ENCODE data around the gene PDHA1.

PDHA1 gene

DNA sequence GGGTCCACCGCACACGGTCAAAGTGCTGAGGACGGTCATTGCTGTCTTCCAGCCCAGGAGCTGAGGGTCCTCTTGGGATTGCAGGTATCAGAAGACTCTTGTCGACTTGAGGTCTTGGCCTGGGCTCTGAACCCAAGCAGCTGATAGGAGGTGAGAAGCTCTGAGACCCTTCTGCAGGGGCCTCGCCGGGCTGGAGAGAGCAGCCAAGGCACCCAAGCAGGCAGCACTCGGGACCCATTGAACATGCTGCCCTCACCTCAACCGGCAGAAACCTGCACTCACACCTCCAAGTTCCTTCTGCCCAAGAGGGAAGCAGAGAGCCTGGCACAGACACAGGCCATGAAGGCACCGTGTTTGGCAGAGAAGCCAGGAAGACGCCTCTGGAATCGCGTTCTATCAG lies 34.1 kb downstream of the PDHA1 start:
- FAIRE-seq, result no peak

DNA sequence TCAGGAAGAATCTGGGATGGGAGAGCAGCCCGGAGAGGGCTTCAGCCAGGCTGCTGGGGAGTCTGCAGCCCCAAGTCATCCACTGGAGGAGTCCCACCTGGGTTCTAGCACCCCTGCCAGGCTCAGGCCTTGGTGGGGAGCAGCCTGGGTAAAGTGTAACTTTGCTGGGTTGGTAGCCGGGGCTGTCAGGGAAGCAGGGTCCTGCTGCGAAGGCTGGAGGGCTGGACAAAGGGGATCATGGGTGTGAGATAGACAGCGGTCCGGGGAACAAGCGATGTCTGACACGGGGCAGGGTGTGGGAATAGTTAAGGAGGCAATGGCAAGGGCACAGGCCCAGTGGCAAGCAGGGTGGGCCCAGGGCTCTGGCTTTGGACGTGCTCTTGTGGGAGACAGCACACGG lies 37.6 kb downstream of the PDHA1 start:
- no peak for FAIRE-seq

DNA sequence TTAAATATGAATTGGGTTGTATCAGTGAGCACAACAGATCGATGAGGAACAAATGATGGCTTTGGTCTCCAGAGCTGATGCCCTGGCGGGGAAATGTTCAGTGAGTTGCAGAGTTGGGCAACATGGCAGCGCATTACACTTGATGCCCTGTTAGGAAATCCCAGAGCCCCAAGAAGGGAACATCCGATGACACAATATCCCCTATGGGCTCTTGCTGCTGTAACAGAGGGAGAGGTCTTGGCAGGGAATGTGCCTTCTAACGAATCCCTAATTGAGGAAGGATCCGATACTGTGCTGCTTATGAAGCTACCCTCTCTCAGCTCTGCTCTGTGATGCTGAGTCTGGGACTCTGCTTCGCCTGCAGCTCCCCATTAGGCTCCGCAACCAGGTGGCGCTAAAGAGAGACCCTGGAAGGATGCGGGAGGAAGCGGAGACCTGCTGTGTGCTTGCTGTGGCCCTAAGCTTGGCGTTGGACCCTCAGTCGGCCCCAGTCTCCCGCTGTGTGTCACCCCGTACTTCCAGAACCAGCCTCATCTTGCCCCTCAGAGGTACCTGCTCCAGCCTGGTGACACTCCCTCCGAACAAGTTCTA lies 38.9 kb downstream of the PDHA1 start:
- no peak for FAIRE-seq

DNA sequence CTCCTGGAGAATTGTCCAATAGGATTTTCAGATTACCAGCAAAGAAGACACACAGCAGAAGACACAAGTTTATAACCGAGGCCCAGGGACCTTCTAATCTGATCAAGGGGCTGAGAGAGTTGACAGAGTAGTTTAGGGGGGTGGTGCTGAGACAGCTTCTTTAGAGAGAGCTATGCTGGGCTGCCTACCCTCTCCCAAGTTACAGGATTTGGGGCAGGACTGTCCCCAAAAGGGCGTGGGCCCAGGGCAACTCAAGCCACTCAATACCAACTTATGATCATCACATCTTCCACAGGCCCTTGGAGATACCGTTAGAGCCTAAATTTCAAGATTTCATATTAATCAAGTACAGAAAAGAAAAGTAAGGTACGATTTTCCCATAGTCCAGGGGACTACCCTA lies 43.0 kb downstream of the PDHA1 start:
- FAIRE-seq, result no peak

DNA sequence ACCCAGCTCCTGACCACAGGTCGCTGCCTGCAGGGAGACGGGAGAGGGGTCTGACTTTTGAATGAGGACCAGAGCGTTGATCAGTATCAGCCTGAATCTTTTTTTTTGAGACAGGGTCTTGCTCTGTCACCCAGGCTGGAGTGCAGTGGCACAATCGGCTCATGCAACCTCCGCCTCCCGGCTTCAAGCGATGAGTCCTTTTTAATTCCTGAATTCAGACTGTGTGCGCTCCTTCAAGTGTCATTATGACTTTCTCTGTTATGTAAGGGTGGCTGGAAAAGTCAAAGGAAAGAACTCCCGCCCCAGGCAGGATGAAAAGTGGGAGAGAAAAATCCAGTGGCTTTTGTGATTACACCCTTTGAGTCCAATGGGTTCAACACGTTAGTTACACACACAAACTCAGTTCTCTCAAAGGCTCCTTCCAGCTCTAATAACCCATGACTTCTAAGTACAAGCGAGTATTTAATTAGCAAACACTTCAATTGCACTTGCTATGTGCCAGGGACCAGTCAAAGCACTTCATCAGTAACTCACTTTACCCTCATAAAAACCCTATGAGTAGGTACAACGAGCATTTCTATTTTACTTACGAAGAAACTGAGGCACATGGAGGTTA lies 44.4 kb downstream of the PDHA1 start:
- FAIRE-seq, result no peak

DNA sequence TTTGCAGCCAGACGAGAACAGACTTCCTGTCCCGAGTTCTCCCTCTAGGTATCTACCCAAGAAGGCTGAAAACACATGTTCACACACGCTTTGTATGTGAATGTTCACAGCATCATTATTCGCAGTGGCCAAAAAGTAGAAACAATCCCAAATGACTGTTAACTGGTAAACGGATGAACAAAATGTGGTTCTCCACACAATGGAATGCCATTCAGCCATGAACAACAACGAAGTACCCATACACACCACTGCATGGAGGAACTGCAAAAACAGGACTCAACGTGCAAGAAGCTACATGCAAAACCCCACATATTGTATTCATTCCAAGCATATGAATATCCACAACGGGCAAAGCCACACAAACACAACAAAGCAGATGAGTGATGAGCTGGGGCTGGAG lies 45.0 kb downstream of the PDHA1 start:
- FAIRE-seq, result no peak

DNA sequence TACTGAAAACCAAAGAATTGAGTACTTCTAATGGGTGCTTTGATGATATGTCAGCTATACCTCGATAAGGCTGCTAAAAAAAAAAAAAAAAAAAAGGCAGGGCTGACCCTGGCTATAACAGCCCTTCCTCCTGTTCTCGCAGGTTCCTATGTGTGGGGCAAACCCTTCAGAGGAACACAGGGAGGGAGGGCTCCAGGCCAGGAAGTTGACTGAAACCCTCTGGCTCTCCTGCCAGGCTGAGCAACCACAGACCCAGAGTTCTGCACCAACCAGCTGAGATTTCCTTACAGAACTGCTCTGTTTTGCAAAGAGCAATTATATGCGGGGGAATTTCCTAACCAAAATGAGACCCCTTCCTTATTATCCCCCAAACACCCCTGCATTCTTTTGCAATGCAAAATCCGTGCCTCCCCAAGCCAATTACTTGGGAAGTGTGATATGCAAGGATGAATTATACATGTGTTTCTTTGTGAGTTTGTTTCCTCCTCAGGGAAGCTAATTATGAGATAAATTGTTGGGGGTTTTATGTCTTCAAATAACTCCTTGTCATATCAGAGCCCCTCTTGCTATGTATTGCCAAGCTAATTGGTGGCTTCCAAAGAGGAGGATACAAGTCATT lies 45.6 kb downstream of the PDHA1 start:
- FAIRE-seq, result no peak

DNA sequence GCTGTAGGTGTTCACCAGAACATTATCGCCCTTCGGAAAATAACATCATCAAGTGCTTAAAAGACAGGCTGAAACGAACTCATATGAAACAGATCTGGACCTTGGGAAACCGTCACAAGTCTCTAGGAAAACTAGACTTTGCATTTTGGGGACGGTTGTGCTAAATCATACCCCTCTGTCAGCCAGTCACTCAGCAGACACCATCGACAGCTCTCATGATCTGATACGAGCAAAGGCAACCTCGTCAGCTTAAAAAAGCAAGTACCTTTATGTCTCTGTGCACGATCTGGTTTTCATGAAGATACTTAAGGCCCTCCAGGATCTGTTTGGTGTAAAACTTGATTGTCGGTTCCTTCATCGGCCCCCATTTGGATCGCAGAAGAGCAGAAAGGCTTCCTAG lies 48.4 kb downstream of the PDHA1 start:
- FAIRE-seq, result no peak

DNA sequence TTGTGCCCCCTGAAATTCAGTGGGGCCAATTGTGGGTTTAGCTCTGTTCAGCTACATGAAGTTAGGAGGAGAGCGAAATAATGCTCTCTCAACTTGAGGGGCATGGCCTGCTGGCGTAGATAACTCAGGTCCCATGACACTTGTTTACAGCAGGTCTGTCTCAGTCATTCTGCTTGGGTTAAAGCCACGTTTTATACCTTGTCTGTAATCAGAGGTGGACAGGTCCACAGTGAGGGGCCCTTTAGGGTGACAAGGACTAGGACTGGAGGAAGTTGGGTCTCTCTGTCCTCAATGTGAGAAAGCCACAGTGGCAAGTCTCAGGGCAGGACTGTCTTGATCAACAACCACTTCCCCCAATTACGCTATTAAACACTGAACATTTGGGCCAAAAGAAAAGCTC lies 49.0 kb downstream of the PDHA1 start:
- FAIRE-seq, result no peak

DNA sequence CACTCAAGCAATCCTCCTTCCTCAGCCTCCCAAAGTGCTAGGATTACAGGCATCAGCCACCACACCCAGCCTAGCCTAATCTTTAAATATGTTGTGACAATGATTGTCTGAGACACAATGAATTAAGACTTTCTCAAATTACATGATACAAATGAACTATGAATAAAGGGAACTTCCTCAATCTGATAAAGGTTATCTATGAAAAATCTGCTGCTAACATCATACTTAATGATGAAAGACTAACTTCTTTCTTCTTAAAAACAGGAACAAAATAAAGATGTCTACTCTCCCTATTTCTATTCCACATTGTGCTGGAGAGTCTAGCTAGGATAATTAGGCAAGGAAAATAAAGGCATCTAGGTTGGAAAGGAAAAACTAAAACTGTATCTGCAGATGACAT lies 60.0 kb downstream of the PDHA1 start:
- no peak for FAIRE-seq

DNA sequence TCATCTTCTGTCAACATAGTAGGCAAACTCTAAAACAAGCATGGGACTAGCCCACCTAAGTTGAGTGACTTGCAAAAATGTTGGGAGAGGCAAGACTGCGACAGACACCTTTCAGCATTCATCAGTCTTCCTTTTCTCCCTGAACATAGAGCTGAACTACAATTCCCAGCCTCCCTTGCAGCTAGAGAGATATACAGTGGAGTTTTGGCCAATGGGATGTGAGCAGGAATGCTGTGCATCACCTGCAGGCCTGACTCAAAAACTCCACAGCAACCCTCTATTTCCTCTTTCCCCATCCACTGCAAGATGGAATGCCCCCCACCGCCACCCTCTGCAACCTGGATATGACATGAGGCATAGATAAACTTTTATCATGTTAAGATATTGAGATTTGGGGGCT lies 66.5 kb downstream of the PDHA1 start:
- FAIRE-seq, result no peak

Data from colon (tissue), 2 donors.